Liver (tissue), 9 donors: ENCODE measurements around the gene USP2. TPM values are rescaled to one million over a fixed set of nuclear protein-coding genes. Genes with fewer than 3 reads are reported as not detected.

Experiments
- DNase-seq: peaks from one replicate; pipeline ENCODE4 v3.0.0-alpha.2; 2017; ENCODE audit warnings: low spot score
- H3K27ac ChIP-seq, 2 donors: one replicate each; pipeline ENCODE4 v1.7.0; 2013; ENCODE audit warnings: inconsistent platforms in 2 of 2, low read length in 2 of 2, control low read depth in 1 of 2, low read depth in 1 of 2, mild to moderate bottlenecking in 1 of 2
- H3K27me3 ChIP-seq, 4 donors: one replicate each; pipeline versions ENCODE4 v1.6.1 to v1.7.0; 2013; ENCODE audit warnings: low read length in 3 of 4, inconsistent platforms in 1 of 4, mild to moderate bottlenecking in 1 of 4, moderate library complexity in 1 of 4; ENCODE audit not compliant: control insufficient read depth in 4 of 4, insufficient read depth in 4 of 4
- H3K36me3 ChIP-seq, 4 donors: one replicate each; pipeline versions ENCODE4 v1.6.1 to v1.7.0; 2013; ENCODE audit warnings: low read length in 3 of 4, mild to moderate bottlenecking in 3 of 4, low read depth in 1 of 4, moderate library complexity in 1 of 4; ENCODE audit not compliant: control insufficient read depth in 4 of 4, insufficient read depth in 3 of 4
- H3K4me1 ChIP-seq, 4 donors: one replicate each; pipeline versions ENCODE4 v1.6.1 to v1.7.0; 2013; ENCODE audit warnings: low read length in 3 of 4, mild to moderate bottlenecking in 3 of 4, moderate library complexity in 1 of 4; ENCODE audit not compliant: control insufficient read depth in 4 of 4, insufficient read depth in 4 of 4
- H3K4me3 ChIP-seq, 3 donors: one replicate each; pipeline versions ENCODE4 v1.6.1 to v1.7.0; 2013; ENCODE audit warnings: low read length in 3 of 3, control low read depth in 1 of 3, low read depth in 1 of 3, mild to moderate bottlenecking in 1 of 3
- H3K9ac ChIP-seq, 2 donors: one replicate each; pipeline ENCODE4 v1.7.0; 2013; ENCODE audit warnings: low read length in 2 of 2, mild to moderate bottlenecking in 2 of 2, moderate library complexity in 2 of 2, control low read depth in 1 of 2, low read depth in 1 of 2
- H3K9me3 ChIP-seq, 4 donors: one replicate each; pipeline versions ENCODE4 v1.6.1 to v1.7.0; 2013; ENCODE audit warnings: low read length in 3 of 4; ENCODE audit not compliant: control insufficient read depth in 4 of 4
- EGR1 ChIP-seq, 2 donors: IDR thresholded peaks; 2 replicates each; pipeline ENCODE4 v1.6.1; 2016 to 2018; ENCODE audit warnings: antibody characterized with exemption in 2 of 2, low read depth in 2 of 2
- FOXA1 ChIP-seq: IDR thresholded peaks from 2 replicates; pipeline ENCODE4 v1.6.1; 2016; ENCODE audit warnings: antibody characterized with exemption
- FOXA2 ChIP-seq: IDR thresholded peaks from 2 replicates; pipeline ENCODE4 v1.6.1; 2016; ENCODE audit warnings: antibody characterized with exemption
- GABPA ChIP-seq, 2 donors: IDR thresholded peaks in 1 of 2; conservative IDR thresholded peaks in 1 of 2; 2 replicates each; pipeline ENCODE4 v1.6.1; 2016; ENCODE audit warnings: antibody characterized with exemption in 2 of 2, mild to moderate bottlenecking in 1 of 2, moderate library complexity in 1 of 2
- HNF4A ChIP-seq, 2 donors: conservative IDR thresholded peaks; 2 replicates each; pipeline ENCODE4 v1.6.1; 2016; ENCODE audit warnings: antibody characterized with exemption in 2 of 2, mild to moderate bottlenecking in 2 of 2
- HNF4G ChIP-seq: IDR thresholded peaks from 2 replicates; pipeline ENCODE4 v1.6.1; 2016; ENCODE audit warnings: antibody characterized with exemption
- JUND ChIP-seq, 2 donors: IDR thresholded peaks; 2 replicates each; pipeline ENCODE4 v1.6.1; 2016; ENCODE audit warnings: antibody characterized with exemption in 2 of 2
- NR2F2 ChIP-seq: IDR thresholded peaks from 2 replicates; pipeline ENCODE4 v1.6.1; 2016; ENCODE audit warnings: antibody characterized with exemption
- RAD21 ChIP-seq, 2 donors: IDR thresholded peaks; 2 replicates each; pipeline ENCODE4 v1.6.1; 2016; ENCODE audit warnings: antibody characterized with exemption in 2 of 2, mild to moderate bottlenecking in 2 of 2
- RXRA ChIP-seq, 2 donors: IDR thresholded peaks; 2 replicates each; pipeline ENCODE4 v1.6.1; 2017 to 2018; ENCODE audit warnings: antibody characterized with exemption in 2 of 2, mild to moderate bottlenecking in 1 of 2
- SP1 ChIP-seq: IDR thresholded peaks from 2 replicates; pipeline ENCODE4 v1.6.1; 2018; ENCODE audit warnings: antibody characterized with exemption, mild to moderate bottlenecking
- TAF1 ChIP-seq: conservative IDR thresholded peaks from 2 replicates; pipeline ENCODE4 v1.6.1; 2016; ENCODE audit warnings: antibody characterized with exemption, mild to moderate bottlenecking
- YY1 ChIP-seq: IDR thresholded peaks from 2 replicates; pipeline ENCODE4 v1.6.1; 2016; ENCODE audit warnings: antibody characterized with exemption, mild to moderate bottlenecking
- ZBTB33 ChIP-seq: IDR thresholded peaks from 2 replicates; pipeline ENCODE4 v1.6.1; 2016; ENCODE audit warnings: antibody characterized with exemption
- WGBS: extraction: QIAGEN DNeasy Blood & Tissue Kit; methylation state at CpG from one replicate; pipeline ENCODE4 v1.1.7; 2013; 5-methylcytosine and 5-hydroxymethylcytosine counted together
- polyA plus RNA-seq, 2 donors: library from polyadenylated mRNA; stranded (reverse) in 1 of 2; unstranded in 1 of 2; fragments of 200-250 nt in 1 of 2; fragments of >200 nt in 1 of 2; fragmentation: Nextera tagmentation in 1 of 2; extraction: Ambion mirVana in 1 of 2; gene quantifications; one replicate each; pipeline versions ENCODE4 v1.2.1 to v1.2.3, GENCODE V29; 2013 to 2015
- total RNA-seq, 2 donors: library from RNA; depleted of rRNA; stranded (reverse); fragments of >200 nt; gene quantifications; one replicate each; pipeline ENCODE4 v1.2.3, GENCODE V29; 2014
- TF ChIP-seq, protein P1 (sequence below): IDR thresholded peaks from 2 replicates; pipeline ENCODE4 v1.6.1; 2016; ENCODE audit warnings: antibody characterized with exemption, mild to moderate bottlenecking
- TF ChIP-seq, protein P2 (sequence below): IDR thresholded peaks from 2 replicates; pipeline ENCODE4 v1.6.1; 2016; ENCODE audit warnings: antibody characterized with exemption
- TF ChIP-seq, protein P3 (sequence below): IDR thresholded peaks from 2 replicates; pipeline ENCODE4 v1.6.1; 2016; ENCODE audit warnings: antibody characterized with exemption
- donor health status: healthy.
- donor health status: healthy.
- donor health status: healthy.
- donor health status: healthy.
- donor health status: healthy.

Gene USP2
- total and polyA plus RNA-seq, 4 donors, result 0.65 to 4.4 (median 2.1) TPM

- H3K27ac ChIP-seq, result no peak overlapping the region
- whole genome bisulfite sequencing, result 79% methylated on average over 20 of the region's 20 CpGs
- peaks cover 0 to 6% (median under 1%) of the 10 kb centered on the region in 4 donors for H3K4me1 ChIP-seq
- H3K36me3 ChIP-seq, result peaks cover 0 to 3% (median 0%) of the 10 kb centered on the region in 4 donors
- no peaks in the 10 kb centered on the region for H3K9me3 ChIP-seq
- no peaks in the 10 kb centered on the region for H3K27me3 ChIP-seq
- H3K9ac ChIP-seq, result no peak overlapping the region
- no peak for DNase-seq
- H3K4me3 ChIP-seq, result no peak overlapping the region
- TF ChIP-seq GABPA (IDR thresholded peaks at IDR 0.05 in 1 of 2, conservative IDR thresholded peaks at IDR 0.05 in 1 of 2) (no peak), EGR1 (IDR thresholded peaks at IDR 0.05; ENCODE audit: low read depth in 2 of 2) (no peak), HNF4A (conservative IDR thresholded peaks at IDR 0.05) (no peak), FOXA2 (no peak), HNF4G (no peak), TAF1 (no peak), FOXA1 (no peak), RAD21 (IDR thresholded peaks at IDR 0.05) (no peak), JUND (IDR thresholded peaks at IDR 0.05) (no peak), YY1 (no peak), SP1 (no peak), NR2F2 (no peak), RXRA (IDR thresholded peaks at IDR 0.05) (no peak), ZBTB33 (no peak)
- TF ChIP-seq, protein P1, sequence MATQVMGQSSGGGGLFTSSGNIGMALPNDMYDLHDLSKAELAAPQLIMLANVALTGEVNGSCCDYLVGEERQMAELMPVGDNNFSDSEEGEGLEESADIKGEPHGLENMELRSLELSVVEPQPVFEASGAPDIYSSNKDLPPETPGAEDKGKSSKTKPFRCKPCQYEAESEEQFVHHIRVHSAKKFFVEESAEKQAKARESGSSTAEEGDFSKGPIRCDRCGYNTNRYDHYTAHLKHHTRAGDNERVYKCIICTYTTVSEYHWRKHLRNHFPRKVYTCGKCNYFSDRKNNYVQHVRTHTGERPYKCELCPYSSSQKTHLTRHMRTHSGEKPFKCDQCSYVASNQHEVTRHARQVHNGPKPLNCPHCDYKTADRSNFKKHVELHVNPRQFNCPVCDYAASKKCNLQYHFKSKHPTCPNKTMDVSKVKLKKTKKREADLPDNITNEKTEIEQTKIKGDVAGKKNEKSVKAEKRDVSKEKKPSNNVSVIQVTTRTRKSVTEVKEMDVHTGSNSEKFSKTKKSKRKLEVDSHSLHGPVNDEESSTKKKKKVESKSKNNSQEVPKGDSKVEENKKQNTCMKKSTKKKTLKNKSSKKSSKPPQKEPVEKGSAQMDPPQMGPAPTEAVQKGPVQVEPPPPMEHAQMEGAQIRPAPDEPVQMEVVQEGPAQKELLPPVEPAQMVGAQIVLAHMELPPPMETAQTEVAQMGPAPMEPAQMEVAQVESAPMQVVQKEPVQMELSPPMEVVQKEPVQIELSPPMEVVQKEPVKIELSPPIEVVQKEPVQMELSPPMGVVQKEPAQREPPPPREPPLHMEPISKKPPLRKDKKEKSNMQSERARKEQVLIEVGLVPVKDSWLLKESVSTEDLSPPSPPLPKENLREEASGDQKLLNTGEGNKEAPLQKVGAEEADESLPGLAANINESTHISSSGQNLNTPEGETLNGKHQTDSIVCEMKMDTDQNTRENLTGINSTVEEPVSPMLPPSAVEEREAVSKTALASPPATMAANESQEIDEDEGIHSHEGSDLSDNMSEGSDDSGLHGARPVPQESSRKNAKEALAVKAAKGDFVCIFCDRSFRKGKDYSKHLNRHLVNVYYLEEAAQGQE, result no peak
- TF ChIP-seq, protein P2, sequence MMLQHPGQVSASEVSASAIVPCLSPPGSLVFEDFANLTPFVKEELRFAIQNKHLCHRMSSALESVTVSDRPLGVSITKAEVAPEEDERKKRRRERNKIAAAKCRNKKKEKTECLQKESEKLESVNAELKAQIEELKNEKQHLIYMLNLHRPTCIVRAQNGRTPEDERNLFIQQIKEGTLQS, result no peak
- TF ChIP-seq, protein P3, sequence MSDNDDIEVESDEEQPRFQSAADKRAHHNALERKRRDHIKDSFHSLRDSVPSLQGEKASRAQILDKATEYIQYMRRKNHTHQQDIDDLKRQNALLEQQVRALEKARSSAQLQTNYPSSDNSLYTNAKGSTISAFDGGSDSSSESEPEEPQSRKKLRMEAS, result no peak
These were observed 70.8 kb downstream of the USP2 start for GRCh38 chr11:119310682-119311052.

GRCh38 chr11:119309953-119310681 lies 71.4 kb downstream of the USP2 start:
- TF ChIP-seq, protein P2, result no peak
- TF ChIP-seq GABPA (IDR thresholded peaks at IDR 0.05 in 1 of 2, conservative IDR thresholded peaks at IDR 0.05 in 1 of 2) (no peak), EGR1 (IDR thresholded peaks at IDR 0.05; ENCODE audit: low read depth in 2 of 2) (no peak), YY1 (no peak), JUND (IDR thresholded peaks at IDR 0.05) (no peak), RAD21 (IDR thresholded peaks at IDR 0.05) (no peak), HNF4A (conservative IDR thresholded peaks at IDR 0.05) (no peak), FOXA1 (no peak), ZBTB33 (no peak)
- Histone ChIP-seq H3K36me3 (peaks cover 0 to 3% (median 0%) of the 10 kb centered on the region in 4 donors), H3K27me3 (no peaks in the 10 kb centered on the region)

More at GRCh38 chr11:119309953-119310681, 71.4 kb downstream of the USP2 start:
- Histone ChIP-seq H3K9ac (no peak overlapping the region), H3K9me3 (no peaks in the 10 kb centered on the region), H3K27ac (no peak overlapping the region), H3K4me1 (peaks cover 0 to under 1% (median 0%) of the 10 kb centered on the region in 4 donors), H3K4me3 (no peak overlapping the region)
- WGBS, result 80% methylated on average over 17 of the region's 17 CpGs
- no peak for DNase-seq
